Activated CD4-positive, alpha-beta T cell treated with anti-CD3 and anti-CD28 coated beads, Interleukin-2, amount 50 U/mL, for 48 hours (primary cell): Measurements from ENCODE around the gene COQ10B.
"Not testable (repeated sequence)": the region's sequence is repeated elsewhere in the genome, so short reads cannot be mapped to it uniquely, and the experiment has no call there.

ENCODE experiments used
- DNase-seq, 2 experiments: peaks; one replicate each; pipeline ENCODE4 v3.0.0-alpha.2; 2020

The COQ10B gene

GRCh38 chr2:197452754-197453122, 614 bp upstream of the COQ10B start:
- no peak for DNase-seq

- no peak for DNase-seq
These were observed 604 bp downstream of the COQ10B start for GRCh38 chr2:197453914-197454398.

- DNase-seq: no peak
These were observed 1.6 kb downstream of the COQ10B start for GRCh38 chr2:197454923-197455322.

GRCh38 chr2:197455428-197455827, 2.1 kb downstream of the COQ10B start:
- no peak for DNase-seq

- no peak for DNase-seq
These were observed 7.3 kb downstream of the COQ10B start for GRCh38 chr2:197460649-197461048.

GRCh38 chr2:197461057-197461456, 7.7 kb downstream of the COQ10B start:
- DNase-seq: no peak

DNA sequence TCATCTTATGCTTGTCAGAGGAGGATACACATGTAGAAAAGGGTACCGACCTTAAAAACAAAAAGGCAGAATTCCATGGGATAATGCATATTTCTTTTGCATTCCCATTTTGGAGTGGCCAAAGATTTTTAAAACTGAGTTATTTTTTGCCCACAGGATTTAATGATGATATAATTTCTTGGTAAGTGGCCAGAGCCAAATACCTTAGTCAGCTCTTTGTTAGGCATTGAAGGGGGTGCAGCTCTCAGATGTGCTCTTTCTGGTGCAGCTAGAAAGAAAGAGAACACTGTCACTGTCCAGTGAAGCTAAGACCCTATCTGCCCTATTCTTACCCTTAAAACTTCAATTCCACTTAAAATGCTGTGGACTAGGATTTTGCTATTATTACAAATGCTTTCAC, 10.8 kb downstream of the COQ10B start:
- DNase-seq: no peak

- DNase-seq: no peak
These were observed 18.8 kb downstream of the COQ10B start for GRCh38 chr2:197472166-197472565.

- DNase-seq: no peak
These were observed 24.4 kb downstream of the COQ10B start for GRCh38 chr2:197477797-197478196.

DNA sequence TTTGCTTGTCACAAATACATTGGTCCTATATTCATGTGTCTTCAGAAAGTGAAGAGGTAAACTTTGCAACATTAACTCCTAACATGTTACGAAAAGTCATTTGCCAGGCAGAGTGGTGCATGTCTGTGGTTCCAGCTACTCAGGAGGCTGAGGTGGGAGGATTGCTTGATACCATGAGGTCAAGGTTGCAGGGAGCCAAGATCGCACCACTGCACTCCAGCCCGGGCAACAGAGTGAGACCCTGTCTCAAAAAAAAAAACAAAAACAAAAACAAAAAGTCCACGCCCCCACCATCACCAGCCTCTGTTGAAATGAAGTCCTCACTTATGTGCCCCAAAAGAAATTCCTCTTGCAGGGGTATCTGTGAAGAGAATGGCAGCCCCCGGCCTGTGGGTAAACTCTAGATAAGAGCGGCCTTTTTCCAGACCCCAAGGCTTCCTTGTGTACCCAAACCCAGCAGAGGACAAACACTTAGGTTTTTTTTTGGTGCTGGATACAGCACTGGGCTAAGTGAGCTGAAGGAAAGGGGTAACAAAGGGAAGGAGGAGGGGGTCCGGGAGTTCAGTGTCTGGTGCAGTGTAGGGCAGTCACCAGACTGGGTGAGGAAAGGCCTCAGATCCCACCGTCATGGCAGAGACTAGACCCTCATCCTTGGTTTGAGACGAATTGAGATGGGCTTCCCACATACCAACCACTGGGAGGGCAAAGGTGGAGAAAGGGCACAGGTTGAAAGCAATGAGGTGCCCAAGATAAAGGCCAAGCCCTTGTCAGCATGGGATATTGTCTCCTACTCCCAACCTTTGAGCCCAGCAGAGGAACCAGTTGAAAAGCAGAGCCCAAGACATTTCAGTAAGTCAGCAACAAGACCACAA, 27.0 kb downstream of the COQ10B start:
- DNase-seq: no peak

DNA sequence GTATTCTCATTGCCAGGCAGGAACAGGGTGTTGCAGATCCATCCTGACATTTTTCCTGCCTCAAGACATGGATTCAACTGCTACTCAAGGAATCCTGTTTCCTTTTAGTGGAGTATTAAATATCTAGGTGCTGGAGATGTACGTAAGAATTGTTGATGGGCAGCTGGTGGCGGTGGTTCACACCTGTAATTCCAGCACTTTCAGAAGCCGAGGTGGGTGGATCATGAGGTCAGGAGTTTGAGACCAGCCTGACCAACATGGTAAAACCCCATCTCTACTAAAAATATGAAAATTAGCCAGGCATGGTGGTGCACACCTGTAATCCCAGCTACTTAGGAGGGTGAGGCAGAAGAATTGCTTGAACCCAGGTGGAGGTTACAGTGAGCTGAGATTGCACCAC, 30.9 kb downstream of the COQ10B start:
- not testable (repeated sequence) for DNase-seq

- no peak for DNase-seq
These were observed 32.8 kb downstream of the COQ10B start for GRCh38 chr2:197486175-197486574.

DNA sequence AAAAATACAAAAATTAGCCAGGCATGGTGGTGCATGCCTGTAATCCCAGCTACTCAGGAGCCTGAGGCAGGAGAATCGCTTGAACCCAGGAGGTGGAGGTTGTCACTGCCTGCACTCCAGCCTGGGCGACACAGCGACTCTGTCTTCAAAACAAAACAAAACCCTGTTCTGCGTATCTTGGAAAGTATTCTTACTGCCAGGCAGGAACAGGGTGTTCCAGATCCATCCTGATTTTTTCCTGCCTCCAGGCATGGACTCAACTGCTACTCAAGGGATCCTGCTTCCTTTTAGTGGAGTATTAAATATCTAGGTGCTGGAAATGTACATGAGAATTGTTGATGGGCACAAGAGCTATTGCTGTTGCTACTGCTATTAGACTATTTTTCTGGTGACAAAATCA, 34.0 kb downstream of the COQ10B start:
- no peak for DNase-seq

- no peak for DNase-seq
These were observed 42.2 kb downstream of the COQ10B start for GRCh38 chr2:197495433-197496134.

DNA sequence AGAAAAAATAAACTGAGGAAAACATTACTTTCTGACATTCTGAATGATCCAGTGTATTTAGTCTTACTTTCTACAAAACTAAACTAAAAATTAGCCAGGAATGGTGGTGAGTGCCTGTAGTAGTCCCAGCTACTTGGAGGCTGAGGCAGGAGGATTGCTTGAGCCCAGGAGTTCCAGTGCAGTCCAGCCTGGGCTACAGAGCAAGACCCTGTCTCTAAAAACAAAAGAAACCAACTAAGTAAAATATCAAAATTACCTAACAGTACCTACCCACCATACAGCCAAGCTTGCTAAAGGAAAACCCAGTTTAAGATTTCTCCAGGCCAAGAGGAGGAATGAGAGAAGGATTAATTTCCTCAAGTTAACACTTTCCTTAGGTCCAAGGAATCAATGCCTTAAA, 43.3 kb downstream of the COQ10B start:
- no peak for DNase-seq

GRCh38 chr2:197497326-197497725, 44.0 kb downstream of the COQ10B start:
- DNase-seq: no peak

GRCh38 chr2:197498235-197498936, 45.0 kb downstream of the COQ10B start:
- DNase-seq: no peak

DNA sequence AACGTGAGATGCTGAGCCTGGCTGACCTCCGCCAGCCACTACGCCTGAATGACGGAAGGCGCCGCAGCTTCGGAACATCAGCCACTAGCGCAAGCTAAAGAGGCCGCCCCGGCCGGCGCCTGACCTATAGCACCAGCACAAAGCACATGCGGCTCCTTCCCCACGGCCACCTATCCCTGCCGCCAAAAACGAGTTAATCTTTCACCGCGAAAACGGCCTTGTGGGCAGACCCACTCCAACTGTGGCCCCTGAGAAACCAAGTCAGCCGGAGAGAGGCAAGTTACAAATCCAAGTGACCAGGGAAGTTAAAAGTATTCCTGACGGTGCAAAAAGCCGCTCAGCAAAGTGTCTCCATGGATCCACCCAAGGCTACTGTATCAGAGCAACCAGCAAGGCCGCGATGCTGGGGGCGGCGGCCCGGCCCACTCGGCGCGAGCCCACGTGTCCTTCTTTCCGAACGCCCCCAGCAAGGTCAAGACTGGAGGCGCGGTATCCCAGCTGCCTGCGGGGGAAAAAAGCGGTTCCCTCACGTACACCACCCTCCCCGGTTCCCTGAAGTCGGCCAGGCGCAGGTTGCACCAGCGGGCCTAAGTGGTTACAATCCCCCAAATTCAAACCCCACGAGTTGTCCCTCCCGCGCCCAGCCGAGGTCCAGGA, 45.7 kb downstream of the COQ10B start:
- peak; percentile 57 to 67 for DNase-seq

DNA sequence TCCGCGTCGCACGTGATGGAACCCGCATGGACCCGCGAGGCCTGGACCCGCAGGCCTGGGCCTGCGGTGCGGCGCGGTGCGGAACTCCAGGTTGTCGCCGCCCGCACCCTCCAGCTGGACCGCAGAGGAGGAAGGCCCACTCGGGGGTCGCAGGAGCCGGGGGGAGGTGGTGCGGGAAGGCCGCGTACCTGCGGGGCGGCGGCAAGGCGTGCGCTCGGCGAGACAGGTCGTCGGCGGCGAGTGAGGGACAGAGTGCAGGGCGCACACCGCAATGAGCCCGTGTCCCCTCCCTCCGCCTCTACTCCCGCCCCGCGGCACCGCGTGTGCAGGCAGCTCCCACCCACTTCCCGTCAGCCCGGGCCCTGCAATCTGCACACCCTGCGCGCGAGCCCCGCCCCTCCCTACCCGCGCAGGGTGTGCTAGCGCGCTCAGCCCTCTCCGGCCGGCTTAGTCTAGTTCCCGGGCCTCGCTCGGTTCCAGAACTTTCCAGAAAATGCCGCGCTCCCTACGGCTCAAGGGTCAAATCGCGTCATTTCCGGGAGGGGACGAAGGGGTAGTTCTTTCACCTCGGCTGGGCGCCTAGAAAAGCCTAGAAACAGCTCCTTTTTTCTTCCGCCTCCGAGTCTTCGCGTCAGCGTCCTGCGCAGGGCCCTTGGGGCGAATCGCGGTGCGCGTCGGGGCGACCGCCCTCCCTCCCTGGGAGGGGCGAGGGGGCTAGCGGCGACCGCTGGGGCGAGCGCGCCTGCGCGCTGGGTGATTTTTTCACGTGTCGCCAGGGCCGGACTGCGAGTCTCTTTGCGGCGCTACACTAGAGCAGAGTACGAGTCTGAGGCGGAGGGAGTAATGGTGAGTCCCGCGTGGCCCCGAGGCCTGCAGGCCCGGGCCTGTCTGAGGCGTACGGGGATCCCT, 46.5 kb downstream of the COQ10B start, which contains the start of the genes HSPD1 and HSPE1:
HSPD1 (minus strand) TSS at position 247 of the 909 bp plus-strand sequence. CDS start 992 bp downstream, outside the sequence.
HSPE1 (plus strand) TSS at position 786 of the 909 bp plus-strand sequence; CDS start at position 844, 58 bp downstream.
- peak; percentile 97 to 99 for DNase-seq

- DNase-seq: no peak
These were observed 47.3 kb downstream of the COQ10B start for GRCh38 chr2:197500503-197501131.

DNA sequence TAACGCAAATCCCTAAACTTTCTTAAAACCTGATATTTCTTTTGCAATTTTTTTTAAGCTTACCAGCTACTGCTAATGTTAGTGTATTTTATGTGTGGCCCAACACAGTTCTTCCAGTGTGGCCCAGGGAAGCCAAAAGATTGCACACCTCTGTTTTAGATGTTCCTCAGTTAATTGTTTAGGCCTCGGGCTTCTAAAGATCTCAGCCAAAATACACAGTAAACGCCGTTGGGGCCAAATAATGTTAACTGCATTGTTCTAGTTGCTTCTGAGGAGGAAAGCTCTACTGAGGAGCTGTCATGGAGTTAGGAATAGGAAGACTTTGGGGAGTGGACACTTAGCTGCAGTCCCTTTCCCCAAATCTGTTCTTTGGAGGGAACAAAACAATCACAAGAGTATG, 48.8 kb downstream of the COQ10B start:
- no peak for DNase-seq
